HG03571 (cell line): ENCODE measurements around the gene NPY4R2.
"Not testable (repeated sequence)": the region's sequence is repeated elsewhere in the genome, so short reads cannot be mapped to it uniquely, and the experiment has no call there.

Experiments
- ATAC-seq: cut with Tn5 transposase; IDR thresholded peaks from one replicate; pipeline ENCODE4 v1.9.1; 2021; ENCODE audit not compliant: unreplicated experiment

NPY4R2 gene

GRCh38 chr10:47918475-47918874, at the start of gene NPY4R2:
Gene NPY4R2, plus strand, starts transcription at chr10:47918662. Its CDS starts 3,326 bp downstream, at chr10:47921988.
- ATAC-seq: not testable (repeated sequence)

GRCh38 chr10:47870887-47871286, 47.6 kb upstream of the NPY4R2 start:
- ATAC-seq: not testable (repeated sequence)

GRCh38 chr10:47871485-47872180, 46.8 kb upstream of the NPY4R2 start:
- ATAC-seq: not testable (repeated sequence)

GRCh38 chr10:47872236-47872635, 46.2 kb upstream of the NPY4R2 start:
- not testable (repeated sequence) for ATAC-seq

GRCh38 chr10:47884239-47884638, 34.2 kb upstream of the NPY4R2 start:
- not testable (repeated sequence) for ATAC-seq

- not testable (repeated sequence) for ATAC-seq
Observed at GRCh38 chr10:47884934-47885333, 33.5 kb upstream of the NPY4R2 start.

GRCh38 chr10:47886356-47886755, 32.1 kb upstream of the NPY4R2 start:
- ATAC-seq: not testable (repeated sequence)

- not testable (repeated sequence) for ATAC-seq
Observed at GRCh38 chr10:47886827-47887226, 31.6 kb upstream of the NPY4R2 start.

GRCh38 chr10:47890737-47891136, 27.7 kb upstream of the NPY4R2 start:
- not testable (repeated sequence) for ATAC-seq

- not testable (repeated sequence) for ATAC-seq
Observed at GRCh38 chr10:47892494-47893261, 25.8 kb upstream of the NPY4R2 start.

- not testable (repeated sequence) for ATAC-seq
Observed at GRCh38 chr10:47894571-47894970, 23.9 kb upstream of the NPY4R2 start.

- ATAC-seq: not testable (repeated sequence)
Observed at GRCh38 chr10:47897813-47898212, 20.6 kb upstream of the NPY4R2 start.

- not testable (repeated sequence) for ATAC-seq
Observed at GRCh38 chr10:47909333-47909732, 9.1 kb upstream of the NPY4R2 start.

GRCh38 chr10:47910486-47910885, 8.0 kb upstream of the NPY4R2 start:
- ATAC-seq: not testable (repeated sequence)

GRCh38 chr10:47914052-47914451, 4.4 kb upstream of the NPY4R2 start:
- ATAC-seq: not testable (repeated sequence)

GRCh38 chr10:47915849-47916548, 2.5 kb upstream of the NPY4R2 start:
- ATAC-seq: not testable (repeated sequence)

- ATAC-seq: not testable (repeated sequence)
Observed at GRCh38 chr10:47920610-47921009, 2.1 kb downstream of the NPY4R2 start.

GRCh38 chr10:47922503-47922902, 4.0 kb downstream of the NPY4R2 start:
- ATAC-seq: not testable (repeated sequence)

GRCh38 chr10:47924628-47925027, 6.2 kb downstream of the NPY4R2 start:
- not testable (repeated sequence) for ATAC-seq

GRCh38 chr10:47927147-47927916, 8.9 kb downstream of the NPY4R2 start:
- not testable (repeated sequence) for ATAC-seq

- not testable (repeated sequence) for ATAC-seq
Observed at GRCh38 chr10:47928225-47928624, 9.8 kb downstream of the NPY4R2 start.
